Heart right ventricle (tissue), 16 donors: ENCODE data around the gene RGR. TPM values are rescaled to one million over a fixed set of nuclear protein-coding genes. Genes with fewer than 3 reads are reported as not detected.
A peak's percentile ranks its signal among the peaks of the same experiment; 100 is the strongest.
"Not testable (repeated sequence)": the region's sequence is repeated elsewhere in the genome, so short reads cannot be mapped to it uniquely, and the experiment has no call there.

Experiments
- ATAC-seq, 8 donors: fragments of 200-7000 bp; cut with Tn5 transposase; one replicate each; pipeline ENCODE4 v1.9.1; 2020; ENCODE audit warnings: mild to moderate bottlenecking in 8 of 8, moderate library complexity in 8 of 8, moderate number of reproducible peaks in 1 of 8
- DNase-seq, 2 donors: peaks; one replicate each; pipeline ENCODE4 v3.0.0-alpha.2; 2020
- H3K27ac ChIP-seq, 10 donors: fragments of 200-600 bp; sonication (generic) in 2 of 10; one replicate each; pipeline versions ENCODE4 v1.5.0 to v1.8.0; 2020 to 2022; ENCODE audit warnings: mild to moderate bottlenecking in 3 of 10
- H3K27me3 ChIP-seq, 7 donors: fragments of 200-600 bp; one replicate each; pipeline ENCODE4 v1.8.0; 2021 to 2022; ENCODE audit warnings: mild to moderate bottlenecking in 2 of 7
- H3K36me3 ChIP-seq, 9 donors: fragments of 200-600 bp; sonication (generic) in 1 of 9; one replicate each; pipeline versions ENCODE4 v1.5.0 to v1.8.0; 2020 to 2022; ENCODE audit warnings: mild to moderate bottlenecking in 2 of 9
- H3K4me1 ChIP-seq, 9 donors: fragments of 200-600 bp; sonication (generic) in 1 of 9; one replicate each; pipeline versions ENCODE4 v1.5.0 to v1.8.0; 2020 to 2022; ENCODE audit warnings: mild to moderate bottlenecking in 4 of 9
- H3K4me3 ChIP-seq, 10 donors: fragments of 200-600 bp; sonication (generic) in 2 of 10; one replicate each; pipeline versions ENCODE4 v1.5.0 to v1.8.0; 2020 to 2022; ENCODE audit warnings: mild to moderate bottlenecking in 7 of 10, moderate library complexity in 2 of 10
- H3K9me3 ChIP-seq, 11 donors: fragments of 200-600 bp in 10 of 11; sonication (generic) in 2 of 11; one replicate each; pipeline versions ENCODE4 v1.5.0 to v1.8.0; 2013 to 2022; ENCODE audit warnings: mild to moderate bottlenecking in 2 of 11, control low read depth in 1 of 11, moderate library complexity in 1 of 11
- CTCF ChIP-seq, 9 donors: fragments of 200-600 bp; sonication (generic) in 2 of 9; IDR thresholded peaks; one replicate each; pipeline versions ENCODE4 v1.5.0 to v1.8.0; 2021 to 2022; ENCODE audit warnings: antibody characterized with exemption in 9 of 9, mild to moderate bottlenecking in 5 of 9, moderate library complexity in 1 of 9
- WGBS, 2 donors: extraction: QIAGEN DNeasy Blood & Tissue Kit; methylation state at CpG; one replicate each; pipeline ENCODE4 v1.1.7; 2013; ENCODE audit warnings: inconsistent platforms in 1 of 2; 5-methylcytosine and 5-hydroxymethylcytosine counted together
- intact Hi-C, 10 donors: fragments of 100-400 bp; cut with DNase I; formaldehyde crosslinking; loops; one replicate each; pipeline versions ENCODE4 v1.11.1 to v1.14.2; 2022
- polyA plus RNA-seq, 2 donors: library from polyadenylated mRNA; stranded (reverse); fragments of 200-250 nt; gene quantifications; one replicate each; pipeline ENCODE4 v1.2.3, GENCODE V29; 2013
- total RNA-seq, 10 donors: library from RNA; stranded (reverse); fragmentation: NEBNext Ultra II Directional in 3 of 10; extraction: Animal tissue kit (Norgen Biotek cat#: 25700) in 3 of 10; gene quantifications; one replicate each; pipeline versions ENCODE4 v1.2.1 to v1.2.4, GENCODE V29; 2021 to 2023
- donor health status: Arrhythmogenic right ventricular cardiomyopathy.
- donor health status: ischemic (EF 13 %, LVEDD 7.1; RV severe dilation, severe dysfunction).
- donor health status: healthy with polysubstance abuse.
- donor health status: DM: no; HTN: yes; CAD: no.
- donor health status: DM: no; HTN: no; CAD: no.
- donor health status: ischemic (EF 25% LVEDD 6.9; RV normal size, moderate dysfunction).
- donor health status: ischemic (EF 25% LVEDD 5.7; RV mildly dilated, moderate dysfunction).
- donor health status: healthy.
- donor health status: DM: yes; HTN: yes; CAD: no.
- donor health status: Ischemic cardiomyopathy.
- donor health status: ischemic (EF 35%, LVEDD 5.7; RV mildly dilated, moderate dysfunction).
- donor health status: nonischemic (EF 11% LVEDD 7.7; RV severe dilation, severe dysfunction).
- donor health status: DM: yes; HTN: yes; CAD: no.
- donor health status: PGD.
- donor health status: ischemic (EF 29% LVEDD 5.4; RV normal size, mild dysfunction).
- donor health status: nonischemic (EF 23%, LVEDD 6.1; RV moderate dilation, normal function).

The RGR gene
- total and polyA plus RNA-seq, 12 donors, result 0.13 to 4.0 (median 0.53) TPM; not detected in 5

- DNase-seq (no peak), ATAC-seq (peak in 1 of 8 donors; percentile 50)
- intact Hi-C loops, result loop anchor here in 8 of 10 donors (5.0 to 10.0 kb wide), 5 partner anchors 95 to 110 kb away; no protein-coding TSS in a partner anchor
- no peak overlapping the region for H3K4me3 ChIP-seq
- WGBS, 2 donors, result 34 to 46% methylated on average over 7 of the region's 7 CpGs
- no peak overlapping the region for H3K27ac ChIP-seq
- H3K4me1 ChIP-seq, result peaks cover 0 to 5% (median 0%) of the 10 kb centered on the region in 9 donors
- peaks cover 0 to 25% (median 12%) of the 10 kb centered on the region in 7 donors for H3K27me3 ChIP-seq
- TF ChIP-seq CTCF (IDR thresholded peaks at IDR 0.05), result peak; percentile 18 to 67 (median 47)
- no peaks in the 10 kb centered on the region for H3K9me3 ChIP-seq
- H3K36me3 ChIP-seq, result no peaks in the 10 kb centered on the region
Observed at GRCh38 chr10:84267503-84268126, 22.8 kb downstream of the RGR start.

GRCh38 chr10:84269162-84269561, 24.3 kb downstream of the RGR start:
- intact Hi-C loops, result loop anchor here in 8 of 10 donors (5.0 to 10.0 kb wide), 5 partner anchors 93 to 108 kb away; no protein-coding TSS in a partner anchor
- no peak overlapping the region for H3K27ac ChIP-seq
- peaks cover 0 to 5% (median 0%) of the 10 kb centered on the region in 9 donors for H3K4me1 ChIP-seq
- no peak for TF ChIP-seq CTCF (IDR thresholded peaks at IDR 0.05)
- no peaks in the 10 kb centered on the region for H3K9me3 ChIP-seq
- ATAC-seq (no peak), DNase-seq (no peak)
- WGBS, 2 donors, result 57 to 76% methylated on average over 1 of the region's 1 CpG
- H3K4me3 ChIP-seq, result no peak overlapping the region
- H3K27me3 ChIP-seq, result peaks cover 0 to 33% (median 17%) of the 10 kb centered on the region in 7 donors
- H3K36me3 ChIP-seq, result no peaks in the 10 kb centered on the region

- intact Hi-C loops, result loop anchor here in 8 of 10 donors (5.0 to 10.0 kb wide), 5 partner anchors 93 to 108 kb away; no protein-coding TSS in a partner anchor
- Histone ChIP-seq H3K4me1 (peaks cover 0 to 2% (median 0%) of the 10 kb centered on the region in 9 donors), H3K9me3 (no peaks in the 10 kb centered on the region), H3K27me3 (peaks cover 0 to 35% (median 17%) of the 10 kb centered on the region in 7 donors), H3K27ac (no peak overlapping the region), H3K4me3 (no peak overlapping the region), H3K36me3 (no peaks in the 10 kb centered on the region)
- TF ChIP-seq CTCF (IDR thresholded peaks at IDR 0.05), result no peak
- DNase-seq (no peak), ATAC-seq (no peak)
- 65 to 70% methylated on average over 2 of the region's 2 CpGs for WGBS, 2 donors
Observed at GRCh38 chr10:84269773-84270172, 24.9 kb downstream of the RGR start.

DNA sequence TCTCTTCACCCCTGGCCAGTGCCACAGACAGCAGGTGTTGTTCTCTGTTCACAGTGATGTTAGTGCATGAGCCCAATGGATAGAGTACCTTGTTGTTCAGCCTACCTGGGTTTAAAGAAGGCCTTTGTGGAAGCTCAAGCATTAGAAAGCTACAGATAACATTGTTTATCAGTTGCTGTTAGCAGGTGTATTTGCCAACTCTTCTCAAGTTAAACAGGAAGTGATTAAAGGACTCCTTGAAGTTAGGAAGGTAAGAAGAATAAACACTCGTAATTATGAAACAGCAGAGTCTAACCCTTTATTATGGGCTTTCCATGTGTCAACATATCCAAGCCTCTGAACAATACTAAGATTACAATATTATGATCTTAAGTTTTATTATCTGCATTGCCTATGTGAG, 25.9 kb downstream of the RGR start:
- Histone ChIP-seq H3K27ac (no peak overlapping the region), H3K9me3 (no peaks in the 10 kb centered on the region), H3K27me3 (peaks cover 0 to 40% (median 17%) of the 10 kb centered on the region in 7 donors), H3K4me3 (no peak overlapping the region), H3K36me3 (no peaks in the 10 kb centered on the region), H3K4me1 (no peaks in the 10 kb centered on the region)
- intact Hi-C loops, result no loop called here
- 57 to 65% methylated on average over 1 of the region's 1 CpG for WGBS, 2 donors
- DNase-seq, result no peak
- ATAC-seq, result no peak
- no peak for TF ChIP-seq CTCF (IDR thresholded peaks at IDR 0.05)

- H3K4me1 ChIP-seq, H3K9me3 ChIP-seq, H3K27ac ChIP-seq, DNase-seq, intact Hi-C loops, H3K4me3 ChIP-seq, H3K36me3 ChIP-seq, ATAC-seq: not testable (repeated sequence)
- H3K27me3 ChIP-seq, result peaks cover 0 to 27% (median 15%) of the 10 kb centered on the region in 7 donors
- whole genome bisulfite sequencing, 2 donors, result 62 to 74% methylated on average over 21 to 30 of the region's 31 CpGs
Observed at GRCh38 chr10:84279876-84280475, 35.1 kb downstream of the RGR start.
